OCI-LY3 (cell line): ENCODE results near the gene MACROD2.

Source experiments
- EZH2phosphoT487 ChIP-seq: fragments of 200-600 bp; shearing (Covaris generic); IDR thresholded peaks from 2 replicates; pipeline ENCODE4 v1.6.1; 2018; ENCODE audit warnings: antibody characterized with exemption, mixed run types, low read depth
- TF ChIP-seq, protein P1 (sequence below): fragments of 200-600, 300-600 bp; sonication (generic); IDR thresholded peaks from 2 replicates; pipeline ENCODE4 v1.5.1; 2014; ENCODE audit warnings: antibody characterized with exemption, low read length, low read depth

DNA sequence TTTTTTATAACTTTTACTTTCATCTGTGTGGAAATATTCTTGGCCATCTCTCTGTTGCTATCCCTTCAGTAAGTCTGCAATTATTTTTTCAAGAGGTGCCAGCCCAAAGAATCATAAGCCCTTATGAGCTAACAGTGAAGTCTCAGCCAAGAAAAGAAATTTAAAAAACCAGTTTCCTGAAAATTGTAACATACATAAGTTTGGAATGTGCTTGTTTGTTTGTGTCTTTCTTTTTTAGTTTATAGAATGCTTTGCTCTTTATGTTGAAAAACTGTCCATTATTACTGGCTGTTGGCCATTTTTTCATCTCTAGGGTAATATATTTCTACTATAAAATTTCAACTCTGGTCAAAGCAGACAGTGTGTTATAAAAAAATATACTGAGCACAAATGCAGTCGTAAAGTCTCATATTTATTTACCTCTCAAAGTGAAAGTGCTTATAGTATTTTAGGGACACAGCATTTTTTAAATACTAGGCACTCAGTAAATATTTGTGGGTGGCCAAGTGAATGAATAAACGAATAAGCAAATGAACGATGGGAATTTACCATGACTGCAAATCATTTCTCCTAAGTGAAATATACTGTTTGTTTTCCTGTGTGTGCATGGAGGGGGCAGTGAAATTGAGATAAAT, 1918.2 kb downstream of the MACROD2 start:
- TF ChIP-seq, protein P1, sequence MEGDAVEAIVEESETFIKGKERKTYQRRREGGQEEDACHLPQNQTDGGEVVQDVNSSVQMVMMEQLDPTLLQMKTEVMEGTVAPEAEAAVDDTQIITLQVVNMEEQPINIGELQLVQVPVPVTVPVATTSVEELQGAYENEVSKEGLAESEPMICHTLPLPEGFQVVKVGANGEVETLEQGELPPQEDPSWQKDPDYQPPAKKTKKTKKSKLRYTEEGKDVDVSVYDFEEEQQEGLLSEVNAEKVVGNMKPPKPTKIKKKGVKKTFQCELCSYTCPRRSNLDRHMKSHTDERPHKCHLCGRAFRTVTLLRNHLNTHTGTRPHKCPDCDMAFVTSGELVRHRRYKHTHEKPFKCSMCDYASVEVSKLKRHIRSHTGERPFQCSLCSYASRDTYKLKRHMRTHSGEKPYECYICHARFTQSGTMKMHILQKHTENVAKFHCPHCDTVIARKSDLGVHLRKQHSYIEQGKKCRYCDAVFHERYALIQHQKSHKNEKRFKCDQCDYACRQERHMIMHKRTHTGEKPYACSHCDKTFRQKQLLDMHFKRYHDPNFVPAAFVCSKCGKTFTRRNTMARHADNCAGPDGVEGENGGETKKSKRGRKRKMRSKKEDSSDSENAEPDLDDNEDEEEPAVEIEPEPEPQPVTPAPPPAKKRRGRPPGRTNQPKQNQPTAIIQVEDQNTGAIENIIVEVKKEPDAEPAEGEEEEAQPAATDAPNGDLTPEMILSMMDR, result no peak
- no peak for TF ChIP-seq EZH2phosphoT487
